Astrocyte (in vitro differentiated cells and primary cell): ENCODE data around the gene TEDC2. TPM values are rescaled to one million over a fixed set of nuclear protein-coding genes. Genes with fewer than 3 reads are reported as not detected.

Source experiments
- DNase-seq: peaks from one replicate; pipeline ENCODE4 v3.0.0-alpha.2; 2010; ENCODE audit warnings: low read depth
- FAIRE-seq: peaks from 2 replicates; lab custom pipeline; 2011; peaks lifted over from hg19 to GRCh38; lab: Jason Lieb, UNC
- H2AFZ ChIP-seq: 2 replicates; pipeline ENCODE4 v1.6.0; 2012; ENCODE audit warnings: low read depth, low read length, inconsistent platforms
- H3K27ac ChIP-seq: 2 replicates; pipeline ENCODE4 v1.5.1; 2011; ENCODE audit warnings: low read depth, low read length, inconsistent platforms
- H3K27me3 ChIP-seq: 2 replicates; pipeline ENCODE4 v1.6.0; 2011; ENCODE audit warnings: low read length, inconsistent platforms; ENCODE audit not compliant: insufficient read depth
- H3K36me3 ChIP-seq: 2 replicates; pipeline ENCODE4 v1.5.1; 2011; ENCODE audit warnings: low read length, inconsistent platforms; ENCODE audit not compliant: insufficient read depth
- H3K4me1 ChIP-seq: 2 replicates; pipeline ENCODE4 v1.5.1; 2011; ENCODE audit warnings: low read length, inconsistent platforms; ENCODE audit not compliant: insufficient read depth
- H3K4me2 ChIP-seq: 2 replicates; pipeline ENCODE4 v1.6.0; 2012; ENCODE audit warnings: low read length, inconsistent platforms
- H3K4me3 ChIP-seq: 2 replicates; pipeline ENCODE4 v1.5.1; 2011; ENCODE audit warnings: low read depth, mild to moderate bottlenecking, low read length, inconsistent platforms; ENCODE audit not compliant: insufficient read depth
- H3K79me2 ChIP-seq: 2 replicates; pipeline ENCODE4 v1.6.0; 2012; ENCODE audit warnings: mild to moderate bottlenecking, low read length, inconsistent platforms; ENCODE audit not compliant: insufficient read depth
- H3K9ac ChIP-seq: 2 replicates; pipeline ENCODE4 v1.6.0; 2012; ENCODE audit warnings: mild to moderate bottlenecking, low read length, inconsistent platforms
- H3K9me3 ChIP-seq: 2 replicates; pipeline ENCODE4 v1.5.1; 2012; ENCODE audit warnings: low read depth, mild to moderate bottlenecking, low read length, inconsistent platforms; ENCODE audit not compliant: insufficient read depth
- H4K20me1 ChIP-seq: 2 replicates; pipeline ENCODE4 v1.6.0; 2012; ENCODE audit warnings: low read length, inconsistent platforms; ENCODE audit not compliant: insufficient read depth
- H3K27ac Mint-ChIP-seq: one replicate; pipeline ENCODE4 v1.8.0; 2021; ENCODE audit warnings: mild to moderate bottlenecking, mixed read lengths; ENCODE audit not compliant: unreplicated experiment
- H3K27me3 Mint-ChIP-seq: one replicate; pipeline ENCODE4 v1.8.0; 2021; ENCODE audit warnings: low read depth, mixed read lengths; ENCODE audit not compliant: unreplicated experiment
- H3K36me3 Mint-ChIP-seq: one replicate; pipeline ENCODE4 v1.8.0; 2021; ENCODE audit warnings: low read depth, mixed read lengths; ENCODE audit not compliant: unreplicated experiment
- H3K4me1 Mint-ChIP-seq: one replicate; pipeline ENCODE4 v1.8.0; 2021; ENCODE audit warnings: low read depth, mixed read lengths; ENCODE audit not compliant: unreplicated experiment
- H3K4me3 Mint-ChIP-seq: one replicate; pipeline ENCODE4 v1.8.0; 2021; ENCODE audit warnings: mild to moderate bottlenecking, moderate library complexity, mixed read lengths; ENCODE audit not compliant: unreplicated experiment
- H3K9me3 Mint-ChIP-seq: one replicate; pipeline ENCODE4 v1.8.0; 2021; ENCODE audit warnings: mild to moderate bottlenecking, mixed read lengths; ENCODE audit not compliant: unreplicated experiment
- CTCF ChIP-seq: IDR thresholded peaks from 2 replicates; pipeline ENCODE4 v1.5.1; 2011; ENCODE audit warnings: low read depth, mild to moderate bottlenecking, inconsistent platforms, low read length, moderate library complexity; ENCODE audit not compliant: insufficient read depth
- EZH2 ChIP-seq: IDR thresholded peaks from 2 replicates; pipeline ENCODE4 v1.6.1; 2012; ENCODE audit warnings: mild to moderate bottlenecking, low read length, inconsistent platforms; ENCODE audit not compliant: insufficient read depth
- total RNA-seq: library from RNA; stranded (reverse); gene quantifications from 2 replicates; pipeline ENCODE4 v1.2.1, GENCODE V29; 2021

Gene TEDC2
- total RNA-seq, 1 donor from 2014 or later = 6.0 TPM

DNA sequence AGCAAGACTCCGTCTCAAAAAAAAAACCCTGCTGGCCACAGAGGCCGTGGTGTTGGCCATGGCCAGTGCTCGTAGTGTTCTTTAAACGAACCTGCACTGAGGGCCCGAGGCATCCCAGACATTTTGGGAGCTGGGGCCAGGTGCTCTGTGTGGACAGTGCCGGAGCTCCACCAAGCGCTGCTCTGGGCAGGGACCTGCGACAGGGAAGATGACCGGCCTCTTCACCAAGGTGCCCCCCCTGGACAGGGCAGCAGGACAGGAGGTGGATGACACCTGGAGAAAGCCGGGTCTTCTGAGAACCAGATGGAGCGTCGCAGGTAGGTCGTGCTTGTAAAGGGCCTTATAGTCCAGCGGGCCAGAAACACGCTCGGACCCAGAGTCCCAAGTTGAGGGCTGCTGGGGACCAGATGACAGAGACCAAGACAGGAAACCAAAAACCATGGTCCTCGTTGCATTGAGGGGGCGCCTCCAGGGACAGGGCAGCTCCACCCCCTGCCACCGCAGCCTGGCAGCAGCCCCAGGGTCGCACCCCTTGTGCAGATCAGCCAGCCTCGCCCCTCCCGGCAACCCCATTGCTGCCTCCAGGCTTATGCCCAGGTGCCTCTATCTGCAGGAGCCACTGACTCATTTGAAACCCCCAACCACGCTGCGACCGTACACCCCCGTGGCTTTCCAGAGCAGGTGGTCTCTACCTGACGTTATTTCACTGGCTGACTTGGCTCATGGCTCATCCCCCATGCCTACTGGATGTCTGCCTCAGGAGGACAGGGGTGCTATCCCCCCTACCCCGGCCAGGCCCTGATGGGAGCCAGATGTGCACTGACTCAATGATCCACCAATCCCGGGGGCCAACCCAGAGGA, 7.0 kb downstream of the TEDC2 start:
- H3K27me3 ChIP-seq = no peaks in the 10 kb centered on the region
- DNase-seq (no peak), FAIRE-seq (no peak)
- no peak for TF ChIP-seq CTCF
- no peak for TF ChIP-seq EZH2
- H3K9ac ChIP-seq = peak overlapping the region; percentile 61
- peaks cover 5% of the 10 kb centered on the region for H4K20me1 ChIP-seq
- peaks cover 19% of the 10 kb centered on the region for H3K4me1 ChIP-seq
- H2AFZ ChIP-seq = peak overlapping the region; percentile 54
- H3K36me3 Mint-ChIP-seq = peaks cover 1% of the 10 kb centered on the region
- peaks cover 12% of the 10 kb centered on the region for H3K27me3 Mint-ChIP-seq
- peak overlapping the region; percentile 89 for H3K4me2 ChIP-seq
- no peaks in the 10 kb centered on the region for H3K9me3 Mint-ChIP-seq
- no peak overlapping the region for H3K4me3 Mint-ChIP-seq
- H3K4me3 ChIP-seq = no peak overlapping the region
- no peaks in the 10 kb centered on the region for H3K9me3 ChIP-seq
- peaks cover 4% of the 10 kb centered on the region for H3K4me1 Mint-ChIP-seq
- no peaks in the 10 kb centered on the region for H3K79me2 ChIP-seq
- peak overlapping the region; percentile 26 for H3K27ac Mint-ChIP-seq
- H3K27ac ChIP-seq = no peak overlapping the region
- H3K36me3 ChIP-seq = no peaks in the 10 kb centered on the region

GRCh38 chr16:2467528-2468232, 7.8 kb downstream of the TEDC2 start:
- Mint-ChIP-seq H3K27ac (peak overlapping the region; percentile 26), H3K27me3 (peaks cover 12% of the 10 kb centered on the region), H3K4me3 (no peak overlapping the region), H3K36me3 (no peaks in the 10 kb centered on the region), H3K9me3 (no peaks in the 10 kb centered on the region), H3K4me1 (peaks cover 4% of the 10 kb centered on the region)
- no peaks in the 10 kb centered on the region for H3K9me3 ChIP-seq
- no peak for FAIRE-seq
- peak overlapping the region; percentile 54 for H2AFZ ChIP-seq
- H3K36me3 ChIP-seq = no peaks in the 10 kb centered on the region
- H3K9ac ChIP-seq = peak overlapping the region; percentile 61
- H3K4me2 ChIP-seq = peak overlapping the region; percentile 89
- peaks cover 20% of the 10 kb centered on the region for H3K4me1 ChIP-seq
- DNase-seq = peak; percentile 57
- H3K27ac ChIP-seq = no peak overlapping the region
- H3K4me3 ChIP-seq = peak overlapping the region; percentile 54
- TF ChIP-seq EZH2 (no peak), CTCF (no peak)
- no peaks in the 10 kb centered on the region for H3K27me3 ChIP-seq
- peaks cover 11% of the 10 kb centered on the region for H4K20me1 ChIP-seq
- H3K79me2 ChIP-seq = no peaks in the 10 kb centered on the region
